Epithelial cell of proximal tubule (primary cell): Measurements from ENCODE around the gene XPNPEP3. TPM values are rescaled to one million over a fixed set of nuclear protein-coding genes. Genes with fewer than 3 reads are reported as not detected.

Experiments
- DNase-seq: peaks from one replicate; pipeline ENCODE4 v3.0.0-alpha.2; 2011; ENCODE audit warnings: low read depth
- H3K4me3 ChIP-seq: 2 replicates; pipeline ENCODE4 v1.5.1; 2011; ENCODE audit warnings: low read depth, mild to moderate bottlenecking, low read length
- total RNA-seq: library from RNA; depleted of rRNA; stranded (reverse); fragments of >200 nt; gene quantifications from 2 replicates; pipeline ENCODE4 v1.2.3, GENCODE V29; 2015
- TF ChIP-seq, protein P1 (sequence below): conservative IDR thresholded peaks from 2 replicates; pipeline ENCODE4 v1.5.1; 2012; ENCODE audit warnings: low read depth, mild to moderate bottlenecking, low read length

The XPNPEP3 gene
- total RNA-seq, result 7.1 and 9.1 TPM in 2 replicates

DNA sequence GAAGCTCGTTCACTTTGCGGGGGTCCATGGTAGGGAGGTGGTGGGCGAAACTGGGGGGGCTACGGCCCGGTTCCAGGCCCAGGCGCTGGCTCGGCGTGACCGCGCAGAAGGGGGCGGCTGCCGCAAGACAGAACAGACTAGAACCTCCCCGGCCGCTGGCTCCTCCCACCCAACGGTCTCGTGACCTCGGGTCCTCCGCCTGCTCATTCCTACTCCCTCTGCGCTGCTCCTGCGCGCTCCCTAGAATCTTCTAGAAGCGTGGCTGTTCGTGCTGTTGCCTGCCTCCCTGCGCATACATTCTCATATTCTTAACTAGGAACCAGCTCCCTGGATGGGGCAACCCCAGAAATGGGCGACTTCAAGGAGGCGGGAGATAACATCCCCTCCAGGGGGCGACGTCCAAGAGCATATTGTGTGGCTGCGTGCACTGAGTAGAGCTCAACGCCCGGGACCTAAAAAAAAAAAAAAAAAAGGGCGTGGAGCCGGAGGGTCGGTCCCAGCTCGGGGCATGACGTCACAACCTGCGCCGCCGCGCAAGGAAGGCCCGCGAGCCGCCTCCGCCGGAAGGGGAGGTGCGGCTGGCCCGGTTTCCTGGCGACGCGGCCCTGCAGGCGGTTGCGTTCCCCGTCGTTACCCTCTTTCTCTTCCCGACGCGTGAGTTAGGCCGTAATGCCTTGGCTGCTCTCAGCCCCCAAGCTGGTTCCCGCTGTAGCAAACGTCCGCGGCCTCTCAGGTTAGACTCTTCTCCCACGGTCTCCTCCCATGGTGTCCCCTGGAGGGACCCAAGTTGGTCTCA, at the start of gene XPNPEP3, which contains the start of gene ST13:
XPNPEP3 (plus strand) TSS at position 636 of the 796 bp plus-strand sequence; CDS start at position 670, 34 bp downstream.
ST13 (minus strand) TSS at position 127 of the 796 bp plus-strand sequence; CDS start at position 28, 99 bp downstream.
- DNase-seq, result peak; percentile 59
- peak within 1 kb of the TSS; percentile 95 for H3K4me3 ChIP-seq
- TF ChIP-seq, protein P1, sequence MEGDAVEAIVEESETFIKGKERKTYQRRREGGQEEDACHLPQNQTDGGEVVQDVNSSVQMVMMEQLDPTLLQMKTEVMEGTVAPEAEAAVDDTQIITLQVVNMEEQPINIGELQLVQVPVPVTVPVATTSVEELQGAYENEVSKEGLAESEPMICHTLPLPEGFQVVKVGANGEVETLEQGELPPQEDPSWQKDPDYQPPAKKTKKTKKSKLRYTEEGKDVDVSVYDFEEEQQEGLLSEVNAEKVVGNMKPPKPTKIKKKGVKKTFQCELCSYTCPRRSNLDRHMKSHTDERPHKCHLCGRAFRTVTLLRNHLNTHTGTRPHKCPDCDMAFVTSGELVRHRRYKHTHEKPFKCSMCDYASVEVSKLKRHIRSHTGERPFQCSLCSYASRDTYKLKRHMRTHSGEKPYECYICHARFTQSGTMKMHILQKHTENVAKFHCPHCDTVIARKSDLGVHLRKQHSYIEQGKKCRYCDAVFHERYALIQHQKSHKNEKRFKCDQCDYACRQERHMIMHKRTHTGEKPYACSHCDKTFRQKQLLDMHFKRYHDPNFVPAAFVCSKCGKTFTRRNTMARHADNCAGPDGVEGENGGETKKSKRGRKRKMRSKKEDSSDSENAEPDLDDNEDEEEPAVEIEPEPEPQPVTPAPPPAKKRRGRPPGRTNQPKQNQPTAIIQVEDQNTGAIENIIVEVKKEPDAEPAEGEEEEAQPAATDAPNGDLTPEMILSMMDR, result peak; percentile 36

DNA sequence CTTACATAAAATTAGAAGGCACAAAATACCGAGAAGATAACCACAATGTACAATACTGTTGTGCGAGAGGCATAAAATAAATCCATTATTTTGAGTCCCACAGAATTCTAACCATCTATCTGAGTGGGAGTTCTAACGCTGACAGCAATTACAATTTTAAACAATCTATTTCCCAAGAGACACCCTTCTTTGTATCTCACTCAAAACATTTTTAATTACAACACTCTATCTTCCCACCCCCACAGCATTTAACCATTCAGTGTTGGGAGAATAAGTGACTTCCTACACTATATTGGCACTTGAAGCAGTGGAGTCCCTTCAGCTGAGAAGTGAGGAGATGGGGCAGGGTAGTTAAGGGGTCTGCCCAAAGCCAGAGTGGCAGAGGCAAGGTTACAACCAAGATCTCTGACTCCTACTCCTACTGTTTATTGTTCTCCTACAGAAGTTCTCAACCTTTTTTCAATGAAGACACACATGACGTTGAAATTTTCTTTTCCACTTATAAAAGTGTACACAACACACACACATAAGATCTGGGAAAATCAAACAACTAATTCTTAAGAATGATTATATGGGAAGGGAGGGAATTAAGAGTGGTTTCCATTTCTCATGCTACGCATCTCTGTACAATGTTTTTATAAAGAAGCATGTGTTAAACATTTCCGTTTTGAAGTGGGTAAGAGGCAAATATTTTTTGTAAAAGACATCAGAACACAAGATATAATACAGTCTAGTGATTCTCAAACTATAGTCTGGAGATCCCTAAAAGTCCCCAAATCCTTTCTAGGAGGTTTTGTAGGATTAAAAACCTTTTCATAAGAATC, 48.7 kb upstream of the XPNPEP3 start:
- DNase-seq, result no peak
- TF ChIP-seq, protein P1, result no peak
- no peak overlapping the region for H3K4me3 ChIP-seq

DNA sequence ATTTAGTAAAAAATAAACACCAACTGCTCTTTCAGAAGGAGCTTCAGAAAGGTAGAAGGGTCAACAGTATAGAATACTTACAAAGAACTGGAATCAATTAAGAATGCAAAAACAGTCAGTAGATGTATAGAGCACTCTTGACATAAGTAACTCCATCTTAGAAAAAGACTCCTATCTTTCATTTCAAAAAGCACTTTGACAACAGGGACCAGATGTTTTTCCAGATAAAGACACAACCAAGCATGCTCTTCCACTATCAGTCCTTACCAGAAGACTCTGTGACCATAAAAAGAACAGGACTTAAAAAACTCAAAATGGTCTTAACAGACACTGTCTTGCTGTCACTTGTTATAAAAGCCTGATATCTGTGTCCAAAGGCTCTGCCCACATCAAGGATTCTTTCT, 43.0 kb upstream of the XPNPEP3 start:
- DNase-seq, result no peak
- no peak overlapping the region for H3K4me3 ChIP-seq
- TF ChIP-seq, protein P1, result no peak

DNA sequence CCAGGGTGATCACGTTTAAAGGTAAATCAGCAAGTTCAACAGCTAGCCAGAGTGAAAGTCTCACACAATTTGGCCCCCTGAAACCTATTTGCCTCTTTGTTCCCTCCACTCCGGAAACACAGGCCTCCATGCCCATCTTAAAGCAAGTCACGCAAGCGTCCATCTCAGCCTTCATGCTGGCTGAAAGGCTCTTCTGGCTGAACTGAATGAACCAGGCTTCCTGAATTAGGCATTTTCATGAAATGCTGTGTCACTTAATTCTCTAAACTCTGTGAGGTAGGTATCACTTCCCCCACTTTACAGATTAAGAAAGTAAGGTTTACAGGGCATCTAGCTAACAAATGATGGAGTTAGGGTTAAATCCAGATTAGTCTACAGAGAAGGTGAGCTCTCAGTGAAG, 39.2 kb upstream of the XPNPEP3 start:
- no peak for DNase-seq
- no peak overlapping the region for H3K4me3 ChIP-seq
- TF ChIP-seq, protein P1, result no peak

DNA sequence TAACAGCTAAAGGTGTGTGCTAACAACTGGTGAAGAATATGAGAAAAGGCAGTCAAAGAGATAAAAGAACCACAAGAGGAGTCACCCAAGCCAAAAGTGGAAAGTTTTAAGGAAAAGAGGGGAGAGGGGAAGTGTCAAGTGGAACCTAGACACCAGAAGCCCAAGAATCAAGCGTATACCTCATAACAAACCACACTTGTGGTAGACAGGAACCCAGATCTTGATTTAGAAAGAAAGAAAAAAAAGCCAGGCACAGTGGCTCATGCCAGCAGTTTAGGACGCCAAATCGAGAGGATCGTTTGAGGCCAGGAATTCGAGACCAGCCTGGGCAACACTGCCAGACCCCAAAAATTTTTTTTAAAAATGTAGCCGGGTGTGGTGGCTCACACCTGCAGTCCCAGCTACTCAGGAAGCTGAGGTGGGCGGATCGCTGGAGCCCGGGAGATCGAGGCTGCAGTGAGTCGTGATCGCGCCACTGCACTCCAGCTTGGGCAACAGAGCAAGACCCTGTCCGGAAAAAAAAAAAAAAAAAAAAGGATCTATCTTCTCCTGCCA, 38.7 kb upstream of the XPNPEP3 start:
- TF ChIP-seq, protein P1, result no peak

DNA sequence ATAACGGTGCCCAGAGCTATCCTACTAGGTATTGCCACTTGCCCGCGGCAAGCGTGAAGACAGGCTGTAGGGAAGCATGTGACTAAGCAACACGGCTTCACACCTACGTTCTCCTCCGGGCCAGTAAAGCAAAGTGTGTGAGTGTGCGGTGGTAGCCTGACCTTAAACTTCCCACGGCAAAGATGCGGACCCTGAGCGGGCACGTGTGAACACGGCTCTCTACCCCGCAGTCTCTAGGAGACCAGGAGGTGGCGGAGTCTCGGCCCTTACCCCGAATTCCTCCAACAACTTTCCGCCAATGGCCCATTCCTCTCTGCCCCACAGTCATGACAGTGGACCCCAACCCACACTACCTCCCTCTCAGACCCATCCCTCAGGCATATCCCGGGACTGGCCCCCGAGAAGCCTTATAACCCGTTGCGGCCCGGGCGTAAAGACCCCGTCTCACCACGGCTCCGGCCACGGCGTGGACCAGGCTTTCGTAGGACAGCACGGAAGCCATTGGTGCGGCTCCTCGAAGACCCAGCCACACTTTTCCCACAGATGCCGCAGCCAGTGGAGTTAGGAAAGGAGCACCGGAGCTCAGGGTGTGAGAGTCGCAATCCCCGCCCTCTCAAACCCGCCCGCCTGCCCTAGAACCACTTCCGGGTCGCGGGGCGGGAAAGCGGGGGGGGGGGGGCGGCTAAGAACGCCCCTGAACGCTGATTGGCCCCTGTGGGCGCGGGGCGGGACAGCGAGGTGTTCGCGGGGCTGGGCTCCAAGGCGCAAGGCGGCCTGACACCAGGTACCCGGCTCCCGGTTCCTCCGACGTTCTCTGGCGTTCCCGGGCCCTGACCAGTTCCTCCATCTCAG, 38.0 kb upstream of the XPNPEP3 start, which contains the start of gene SLC25A17:
SLC25A17 (minus strand) TSS at position 600 of the 852 bp plus-strand sequence; CDS start at position 502, 98 bp downstream.
- H3K4me3 ChIP-seq, result peak within 1 kb of the TSS; percentile 99
- no peak for DNase-seq
- TF ChIP-seq, protein P1, result peak; percentile 45

More for the DNA sequence above, 38.7 kb upstream of the XPNPEP3 start:
- no peak for DNase-seq
- peak overlapping the region; percentile 99 for H3K4me3 ChIP-seq
